GM12874 (cell line): Measurements from ENCODE around the gene COLEC12.

ENCODE experiments used
- CTCF ChIP-seq: IDR thresholded peaks from 2 replicates; pipeline ENCODE4 v1.5.1; 2011; ENCODE audit warnings: low read depth, mild to moderate bottlenecking, control low read depth, low read length, moderate library complexity; ENCODE audit not compliant: insufficient read depth

Gene COLEC12

GRCh38 chr18:386994-387393 lies 113.5 kb downstream of the COLEC12 start:
- no peak for TF ChIP-seq CTCF

GRCh38 chr18:384897-385296 lies 115.6 kb downstream of the COLEC12 start:
- TF ChIP-seq CTCF = no peak

- no peak for TF ChIP-seq CTCF
These were observed 117.4 kb downstream of the COLEC12 start for GRCh38 chr18:383135-383534.

- no peak for TF ChIP-seq CTCF
These were observed 118.0 kb downstream of the COLEC12 start for GRCh38 chr18:382423-382984.

GRCh38 chr18:379681-380330 lies 120.7 kb downstream of the COLEC12 start:
- TF ChIP-seq CTCF = no peak

- no peak for TF ChIP-seq CTCF
These were observed 122.4 kb downstream of the COLEC12 start for GRCh38 chr18:378079-378478.

- no peak for TF ChIP-seq CTCF
These were observed 123.4 kb downstream of the COLEC12 start for GRCh38 chr18:377088-377487.
